HepG2 (cell line): ENCODE measurements around the gene LRRN2. TPM values are rescaled to one million over a fixed set of nuclear protein-coding genes. Genes with fewer than 3 reads are reported as not detected.

Source experiments
- ATAC-seq: fragments of 200-7000 bp; cut with Tn5 transposase; 3 replicates; pipeline ENCODE4 v1.9.1; 2020; ENCODE audit warnings: mild to moderate bottlenecking, moderate library complexity
- BruUV-seq: library from RNA; stranded (reverse); fragments of 400-500 nt; replicated peaks from 2 replicates; lab custom pipeline; 2021; lab: Mats Ljungman, UMichigan
- CTCF ChIA-PET: fragments of 300-600 bp; formaldehyde crosslinking; extraction: SDS; loops from one replicate; lab custom pipeline; 2021; ENCODE audit warnings: low total read pairs, inconsistent platforms, low intra/inter-chr PET ratio; lab: Yijun Ruan, JAX
- POLR2A ChIA-PET: fragments of 350-600 bp; sonication (Branson Sonifier 250); formaldehyde crosslinking; loops from one replicate; lab custom pipeline; 2020; ENCODE audit warnings: antibody characterized with exemption, inconsistent platforms; lab: Yijun Ruan, JAX
- DNase-seq: peaks from one replicate; pipeline ENCODE4 v3.0.0-alpha.2; 2015; ENCODE audit warnings: low spot score
- FAIRE-seq: peaks from 3 replicates; lab custom pipeline; 2011; peaks lifted over from hg19 to GRCh38; lab: Jason Lieb, UNC
- H2AFZ ChIP-seq: one replicate; pipeline ENCODE4 v1.6.1; 2011; ENCODE audit warnings: low read length, inconsistent platforms
- H3K27ac ChIP-seq: fragments of 300-600 bp; 3 replicates; pipeline ENCODE4 v1.8.0; 2011; ENCODE audit warnings: mixed run types, mild to moderate bottlenecking, mixed read lengths, low read length, inconsistent platforms; ENCODE audit not compliant: insufficient read depth; ENCODE audit errors: extremely low read length
- H3K27me3 ChIP-seq, 2 experiments: fragments of 200-600 bp in 1 of 2; 2 replicates in 1 of 2; 3 replicates in 1 of 2; pipeline versions ENCODE4 v1.6.0 to v1.8.0; 2011; ENCODE audit warnings: low read length in 2 of 2, mild to moderate bottlenecking in 2 of 2, moderate library complexity in 2 of 2, inconsistent platforms in 1 of 2; ENCODE audit not compliant: insufficient read depth in 2 of 2, control insufficient read depth in 1 of 2
- H3K36me3 ChIP-seq, 2 experiments: fragments of 200-600 bp in 1 of 2; replicated peaks in 1 of 2; 2 replicates in 1 of 2; 3 replicates in 1 of 2; pipeline versions ENCODE4 v1.5.1 to v1.8.0; 2011; ENCODE audit warnings: low read length in 2 of 2, inconsistent platforms in 1 of 2; ENCODE audit not compliant: insufficient read depth in 2 of 2, control insufficient read depth in 1 of 2
- H3K4me1 ChIP-seq: 2 replicates; pipeline ENCODE4 v1.5.1; 2012; ENCODE audit warnings: low read length, inconsistent platforms; ENCODE audit not compliant: insufficient read depth
- H3K4me2 ChIP-seq: 2 replicates; pipeline ENCODE4 v1.6.0; 2011; ENCODE audit warnings: low read depth, low read length, inconsistent platforms
- H3K4me3 ChIP-seq, 3 experiments: fragments of 200-600 bp in 1 of 3; sonication (generic), shearing (Covaris generic) in 1 of 3; replicated peaks in 1 of 3; 2 replicates each; pipeline ENCODE4 v1.5.1; 2011 to 2016; ENCODE audit warnings: low read length in 3 of 3, inconsistent platforms in 2 of 3, low read depth in 2 of 3, mild to moderate bottlenecking in 2 of 3, control low read depth in 1 of 3, mixed read lengths in 1 of 3; ENCODE audit not compliant: insufficient read depth in 1 of 3
- H3K79me2 ChIP-seq: one replicate; pipeline ENCODE4 v1.6.1; 2011; ENCODE audit warnings: low read length, inconsistent platforms; ENCODE audit not compliant: insufficient read depth
- H3K9ac ChIP-seq: 2 replicates; pipeline ENCODE4 v1.6.0; 2011; ENCODE audit warnings: mild to moderate bottlenecking, low read depth, low read length, inconsistent platforms; ENCODE audit not compliant: insufficient read depth
- H3K9me3 ChIP-seq: 2 replicates; pipeline ENCODE4 v1.5.1; 2012; ENCODE audit warnings: mild to moderate bottlenecking, low read length
- H4K20me1 ChIP-seq: 2 replicates; pipeline ENCODE4 v1.6.0; 2011; ENCODE audit warnings: inconsistent platforms, mild to moderate bottlenecking, low read length, moderate library complexity; ENCODE audit not compliant: insufficient read depth
- GATAD2A ChIP-seq: IDR thresholded peaks from 2 replicates; pipeline ENCODE4 v1.6.1; 2016
- ZC3H4 ChIP-seq: sonication (generic); formaldehyde crosslinking; IDR thresholded peaks from 2 replicates; pipeline ENCODE4 v1.4.0; 2020; ENCODE audit warnings: missing genetic modification reagents, borderline replicate concordance
- ZFAT ChIP-seq: sonication (generic); formaldehyde crosslinking; conservative IDR thresholded peaks from 2 replicates; pipeline ENCODE4 v1.8.1; 2023; ENCODE audit warnings: missing genetic modification reagents, inconsistent platforms
- ZNF136 ChIP-seq: sonication (generic); formaldehyde crosslinking; IDR thresholded peaks from 2 replicates; pipeline ENCODE4 v1.8.1; 2022; ENCODE audit warnings: low read depth, mild to moderate bottlenecking, moderate library complexity, missing genetic modification reagents
- ZNF33B ChIP-seq: sonication (generic); formaldehyde crosslinking; IDR thresholded peaks from 2 replicates; pipeline ENCODE4 v1.5.1; 2020; ENCODE audit warnings: mild to moderate bottlenecking, missing genetic modification reagents
- ZNF841 ChIP-seq: sonication (generic); formaldehyde crosslinking; IDR thresholded peaks from 2 replicates; pipeline ENCODE4 v1.8.1; 2023; ENCODE audit warnings: missing genetic modification reagents, borderline replicate concordance
- WGBS: methylation state at CpG from one replicate; pipeline ENCODE4 v1.1.6; 2017; ENCODE audit warnings: low lambda C conversion rate; 5-methylcytosine and 5-hydroxymethylcytosine counted together
- in situ Hi-C: cut with HindIII; loops from 2 replicates; pipeline ENCODE4 v1.10.0; 2017; ENCODE audit warnings: low pct_unique_long_range_greater_than_20kb; ENCODE audit not compliant: extremely low pct_ligation_motif_present
- intact Hi-C: fragments of 100-400 bp; cut with micrococcal nuclease; formaldehyde crosslinking; loops from one replicate; pipeline ENCODE4 v1.10.0; 2022; ENCODE audit not compliant: unreplicated experiment
- polyA plus RNA-seq, 8 experiments: library from polyadenylated mRNA; depleted of rRNA in 3 of 8; stranded (reverse) in 7 of 8; unstranded in 1 of 8; fragments of >200 nt; fragmentation: Illumina TruSeq in 4 of 8; extraction: Trizol in 4 of 8; gene quantifications; 2 replicates each; pipeline versions ENCODE4 v1.2.1 to v1.2.3, GENCODE V29; 2011 to 2016; ENCODE audit warnings: low read depth in 4 of 8, missing spikeins in 1 of 8, mixed read lengths in 1 of 8; ENCODE audit not compliant: insufficient read depth in 1 of 8
- total RNA-seq, 5 experiments: library from RNA; depleted of rRNA; stranded (reverse); fragments of >200 nt; fragmentation: Illumina TruSeq; extraction: Trizol; gene quantifications; 2 replicates each; pipeline ENCODE4 v1.2.3, GENCODE V29; 2016; ENCODE audit warnings: low read depth in 1 of 5
- TF ChIP-seq, protein P1 (sequence below): sonication (generic); formaldehyde crosslinking; IDR thresholded peaks from 2 replicates; pipeline ENCODE4 v1.4.0; 2020; ENCODE audit warnings: mild to moderate bottlenecking, low read depth, missing genetic modification reagents
- TF ChIP-seq, protein P2 (sequence below): sonication (generic); formaldehyde crosslinking; IDR thresholded peaks from 2 replicates; pipeline ENCODE4 v1.5.0; 2020; ENCODE audit warnings: mild to moderate bottlenecking, missing genetic modification reagents, borderline replicate concordance

LRRN2 gene
- total and polyA plus RNA-seq, 2 of the 13 experiments (the other 11 are each of a cell fraction or from before 2014, with no cell fraction given) = not detected

DNA sequence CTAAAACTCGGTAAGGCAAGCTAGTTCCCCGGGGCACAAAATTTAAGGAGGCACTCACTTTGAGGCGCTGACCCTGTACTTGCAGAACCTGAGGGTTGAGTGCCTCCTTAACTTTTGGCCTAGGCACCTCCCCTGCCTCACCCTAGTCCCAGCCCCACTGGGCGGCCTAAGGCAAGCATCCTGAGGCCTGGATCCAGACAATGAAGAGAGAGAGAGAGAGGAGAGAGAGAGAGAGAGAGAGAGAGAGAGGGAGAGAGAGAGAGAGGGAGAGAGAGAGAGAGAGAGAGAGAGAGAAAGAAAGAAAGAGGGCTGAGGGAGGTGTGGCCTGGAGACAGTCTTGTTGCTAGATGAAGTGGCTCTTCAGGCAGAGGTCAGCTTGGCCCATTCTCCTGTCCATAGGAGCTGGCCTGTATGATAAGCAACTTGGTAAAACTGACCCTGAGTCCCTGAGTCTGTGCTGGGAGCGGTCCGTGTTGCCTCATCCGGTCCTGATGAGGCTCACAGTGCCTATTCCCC lies 7.4 kb upstream of the LRRN2 start:
- TF ChIP-seq, protein P1, sequence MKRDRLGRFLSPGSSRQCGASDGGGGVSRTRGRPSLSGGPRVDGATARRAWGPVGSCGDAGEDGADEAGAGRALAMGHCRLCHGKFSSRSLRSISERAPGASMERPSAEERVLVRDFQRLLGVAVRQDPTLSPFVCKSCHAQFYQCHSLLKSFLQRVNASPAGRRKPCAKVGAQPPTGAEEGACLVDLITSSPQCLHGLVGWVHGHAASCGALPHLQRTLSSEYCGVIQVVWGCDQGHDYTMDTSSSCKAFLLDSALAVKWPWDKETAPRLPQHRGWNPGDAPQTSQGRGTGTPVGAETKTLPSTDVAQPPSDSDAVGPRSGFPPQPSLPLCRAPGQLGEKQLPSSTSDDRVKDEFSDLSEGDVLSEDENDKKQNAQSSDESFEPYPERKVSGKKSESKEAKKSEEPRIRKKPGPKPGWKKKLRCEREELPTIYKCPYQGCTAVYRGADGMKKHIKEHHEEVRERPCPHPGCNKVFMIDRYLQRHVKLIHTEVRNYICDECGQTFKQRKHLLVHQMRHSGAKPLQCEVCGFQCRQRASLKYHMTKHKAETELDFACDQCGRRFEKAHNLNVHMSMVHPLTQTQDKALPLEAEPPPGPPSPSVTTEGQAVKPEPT = 0 out of 2 replicates have a peak, but pooled peaks have one; percentile 32
- no peak for TF ChIP-seq ZNF841 (CRISPR knock-in tag)
- H2AFZ ChIP-seq = no peak overlapping the region
- H3K9me3 ChIP-seq = no peaks in the 10 kb centered on the region
- intact Hi-C loops = no loop called here
- WGBS = 14% methylated on average over 7 of the region's 7 CpGs
- no peak for FAIRE-seq
- no peaks in the 10 kb centered on the region for H3K79me2 ChIP-seq
- H3K27ac ChIP-seq = no peak overlapping the region
- H3K27me3 ChIP-seq = peaks cover 4 to 37% of the 10 kb centered on the region in 2 experiments; a peak in 3 of 5 replicates
- H3K36me3 ChIP-seq = no peaks in the 10 kb centered on the region
- no peak overlapping the region for H3K4me3 ChIP-seq
- CTCF ChIA-PET = no interaction called here
- H4K20me1 ChIP-seq = no peaks in the 10 kb centered on the region
- in situ Hi-C loops = no loop called here
- POLR2A ChIA-PET = no interaction called here
- no TSS peak for BruUV-seq
- H3K4me2 ChIP-seq = no peak overlapping the region
- DNase-seq = no peak
- no peaks in the 10 kb centered on the region for H3K4me1 ChIP-seq
- no peak overlapping the region for H3K9ac ChIP-seq
- ATAC-seq = no peak

DNA sequence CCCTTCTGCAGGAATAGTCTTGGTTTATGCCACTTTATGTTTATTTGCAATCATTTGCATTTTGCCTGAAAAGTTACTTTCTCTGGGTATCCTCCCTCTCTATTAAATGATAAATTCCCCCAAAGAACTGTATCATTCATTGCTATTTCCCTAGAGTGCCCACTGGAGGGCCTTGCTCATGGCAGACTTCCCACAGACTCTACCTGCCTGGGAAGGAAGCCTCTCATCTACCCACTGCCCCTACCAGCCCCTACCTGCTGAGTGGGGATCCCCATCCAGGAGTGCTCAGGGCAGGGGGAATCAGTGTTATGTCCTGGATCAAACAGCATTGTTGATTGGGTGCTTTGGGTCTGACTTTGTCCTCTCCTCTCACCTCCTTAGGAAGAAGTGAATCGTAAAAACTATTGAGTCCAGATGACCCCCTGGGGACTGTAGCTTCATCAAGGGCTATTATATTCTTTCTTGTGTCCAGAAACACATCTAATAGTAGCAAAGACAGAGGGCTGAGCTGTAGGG lies 6.8 kb upstream of the LRRN2 start:
- CTCF ChIA-PET = no interaction called here
- Histone ChIP-seq H2AFZ (no peak overlapping the region), H3K36me3 (no peaks in the 10 kb centered on the region), H3K27me3 (peaks cover 5 to 39% of the 10 kb centered on the region in 2 experiments; a peak in 3 of 5 replicates), H3K9me3 (no peaks in the 10 kb centered on the region), H3K79me2 (no peaks in the 10 kb centered on the region), H3K9ac (no peak overlapping the region), H3K4me2 (no peak overlapping the region), H3K27ac (no peak overlapping the region), H4K20me1 (no peaks in the 10 kb centered on the region), H3K4me1 (no peaks in the 10 kb centered on the region), H3K4me3 (no peak overlapping the region)
- intact Hi-C loops = no loop called here
- DNase-seq = no peak
- 92% methylated on average over 1 of the region's 1 CpG for WGBS
- in situ Hi-C loops = no loop called here
- POLR2A ChIA-PET = no interaction called here
- no TSS peak for BruUV-seq
- peak; percentile 31; the same call in 1 of the 3 replicates for ATAC-seq
- no peak for FAIRE-seq
- TF ChIP-seq ZFAT (CRISPR knock-in tag) (no peak), ZC3H4 (CRISPR knock-in tag) (no peak), ZNF33B (no peak), GATAD2A (CRISPR knock-in tag) (no peak), ZNF136 (no peak)
- TF ChIP-seq, protein P2, sequence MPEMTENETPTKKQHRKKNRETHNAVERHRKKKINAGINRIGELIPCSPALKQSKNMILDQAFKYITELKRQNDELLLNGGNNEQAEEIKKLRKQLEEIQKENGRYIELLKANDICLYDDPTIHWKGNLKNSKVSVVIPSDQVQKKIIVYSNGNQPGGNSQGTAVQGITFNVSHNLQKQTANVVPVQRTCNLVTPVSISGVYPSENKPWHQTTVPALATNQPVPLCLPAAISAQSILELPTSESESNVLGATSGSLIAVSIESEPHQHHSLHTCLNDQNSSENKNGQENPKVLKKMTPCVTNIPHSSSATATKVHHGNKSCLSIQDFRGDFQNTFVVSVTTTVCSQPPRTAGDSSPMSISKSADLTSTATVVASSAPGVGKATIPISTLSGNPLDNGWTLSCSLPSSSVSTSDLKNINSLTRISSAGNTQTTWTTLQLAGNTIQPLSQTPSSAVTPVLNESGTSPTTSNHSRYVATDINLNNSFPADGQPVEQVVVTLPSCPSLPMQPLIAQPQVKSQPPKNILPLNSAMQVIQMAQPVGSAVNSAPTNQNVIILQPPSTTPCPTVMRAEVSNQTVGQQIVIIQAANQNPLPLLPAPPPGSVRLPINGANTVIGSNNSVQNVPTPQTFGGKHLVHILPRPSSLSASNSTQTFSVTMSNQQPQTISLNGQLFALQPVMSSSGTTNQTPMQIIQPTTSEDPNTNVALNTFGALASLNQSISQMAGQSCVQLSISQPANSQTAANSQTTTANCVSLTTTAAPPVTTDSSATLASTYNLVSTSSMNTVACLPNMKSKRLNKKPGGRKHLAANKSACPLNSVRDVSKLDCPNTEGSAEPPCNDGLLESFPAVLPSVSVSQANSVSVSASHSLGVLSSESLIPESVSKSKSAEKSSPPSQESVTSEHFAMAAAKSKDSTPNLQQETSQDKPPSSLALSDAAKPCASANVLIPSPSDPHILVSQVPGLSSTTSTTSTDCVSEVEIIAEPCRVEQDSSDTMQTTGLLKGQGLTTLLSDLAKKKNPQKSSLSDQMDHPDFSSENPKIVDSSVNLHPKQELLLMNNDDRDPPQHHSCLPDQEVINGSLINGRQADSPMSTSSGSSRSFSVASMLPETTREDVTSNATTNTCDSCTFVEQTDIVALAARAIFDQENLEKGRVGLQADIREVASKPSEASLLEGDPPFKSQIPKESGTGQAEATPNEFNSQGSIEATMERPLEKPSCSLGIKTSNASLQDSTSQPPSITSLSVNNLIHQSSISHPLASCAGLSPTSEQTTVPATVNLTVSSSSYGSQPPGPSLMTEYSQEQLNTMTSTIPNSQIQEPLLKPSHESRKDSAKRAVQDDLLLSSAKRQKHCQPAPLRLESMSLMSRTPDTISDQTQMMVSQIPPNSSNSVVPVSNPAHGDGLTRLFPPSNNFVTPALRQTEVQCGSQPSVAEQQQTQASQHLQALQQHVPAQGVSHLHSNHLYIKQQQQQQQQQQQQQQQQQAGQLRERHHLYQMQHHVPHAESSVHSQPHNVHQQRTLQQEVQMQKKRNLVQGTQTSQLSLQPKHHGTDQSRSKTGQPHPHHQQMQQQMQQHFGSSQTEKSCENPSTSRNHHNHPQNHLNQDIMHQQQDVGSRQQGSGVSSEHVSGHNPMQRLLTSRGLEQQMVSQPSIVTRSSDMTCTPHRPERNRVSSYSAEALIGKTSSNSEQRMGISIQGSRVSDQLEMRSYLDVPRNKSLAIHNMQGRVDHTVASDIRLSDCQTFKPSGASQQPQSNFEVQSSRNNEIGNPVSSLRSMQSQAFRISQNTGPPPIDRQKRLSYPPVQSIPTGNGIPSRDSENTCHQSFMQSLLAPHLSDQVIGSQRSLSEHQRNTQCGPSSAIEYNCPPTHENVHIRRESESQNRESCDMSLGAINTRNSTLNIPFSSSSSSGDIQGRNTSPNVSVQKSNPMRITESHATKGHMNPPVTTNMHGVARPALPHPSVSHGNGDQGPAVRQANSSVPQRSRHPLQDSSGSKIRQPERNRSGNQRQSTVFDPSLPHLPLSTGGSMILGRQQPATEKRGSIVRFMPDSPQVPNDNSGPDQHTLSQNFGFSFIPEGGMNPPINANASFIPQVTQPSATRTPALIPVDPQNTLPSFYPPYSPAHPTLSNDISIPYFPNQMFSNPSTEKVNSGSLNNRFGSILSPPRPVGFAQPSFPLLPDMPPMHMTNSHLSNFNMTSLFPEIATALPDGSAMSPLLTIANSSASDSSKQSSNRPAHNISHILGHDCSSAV = no peak
